IMR-90 (cell line): Measurements from ENCODE around the gene ZFP92. TPM values are rescaled to one million over a fixed set of nuclear protein-coding genes. Genes with fewer than 3 reads are reported as not detected.

Experiments
- ATAC-seq: fragments of 200-7000 bp; cut with Tn5 transposase; 2 replicates; pipeline ENCODE4 v1.9.1; 2020; ENCODE audit warnings: low read depth, mild to moderate bottlenecking, moderate library complexity
- BruUV-seq: library from RNA; stranded (reverse); fragments of 400-500 nt; replicated peaks from 2 replicates; lab custom pipeline; 2021; lab: Mats Ljungman, UMichigan
- CTCF ChIA-PET: fragments of 300-600 bp; formaldehyde crosslinking; extraction: SDS; loops from one replicate; lab custom pipeline; 2021; ENCODE audit warnings: antibody characterized with exemption; lab: Yijun Ruan, JAX
- POLR2A ChIA-PET: fragments of 300-600 bp; sonication (Branson Sonifier 250); formaldehyde crosslinking; loops from one replicate; lab custom pipeline; 2022; ENCODE audit warnings: antibody characterized with exemption; ENCODE audit not compliant: unreplicated experiment; lab: Charles Lee
- DNase-seq: peaks from one replicate; pipeline ENCODE4 v3.0.0; 2013
- H2AFZ ChIP-seq: replicated peaks from 2 replicates; pipeline ENCODE3; 2013; ENCODE audit warnings: low read length, mild to moderate bottlenecking; ENCODE audit not compliant: poor library complexity
- H2AK5ac ChIP-seq: 2 replicates; pipeline ENCODE4 v1.6.1; 2013; ENCODE audit warnings: low read depth, low read length, inconsistent platforms
- H2AK9ac ChIP-seq: replicated peaks from 2 replicates; pipeline ENCODE3; 2013; ENCODE audit warnings: mild to moderate bottlenecking, low read depth, low read length, moderate library complexity; ENCODE audit not compliant: poor library complexity
- H2BK120ac ChIP-seq: 2 replicates; pipeline ENCODE4 v1.6.1; 2013; ENCODE audit warnings: low read depth, low read length, inconsistent platforms
- H2BK15ac ChIP-seq: 3 replicates; pipeline ENCODE4 v1.6.1; 2013; ENCODE audit warnings: low read depth, low read length, inconsistent platforms
- H2BK20ac ChIP-seq: 2 replicates; pipeline ENCODE4 v1.6.1; 2013; ENCODE audit warnings: low read depth, mild to moderate bottlenecking, inconsistent platforms, low read length, moderate library complexity
- H2BK5ac ChIP-seq: 2 replicates; pipeline ENCODE4 v1.6.1; 2013; ENCODE audit warnings: mild to moderate bottlenecking, low read depth, low read length, inconsistent platforms; ENCODE audit not compliant: poor library complexity, severe bottlenecking
- H3K14ac ChIP-seq: replicated peaks from 2 replicates; pipeline ENCODE4 v1.6.1; 2013; ENCODE audit warnings: low read depth, low read length, inconsistent platforms
- H3K18ac ChIP-seq: 2 replicates; pipeline ENCODE4 v1.6.1; 2013; ENCODE audit warnings: low read depth, low read length, control low read depth
- H3K23ac ChIP-seq: 2 replicates; pipeline ENCODE4 v1.6.1; 2013; ENCODE audit warnings: low read depth, low read length, inconsistent platforms
- H3K27ac ChIP-seq: 2 replicates; pipeline ENCODE4 v1.5.1; 2013; ENCODE audit warnings: mild to moderate bottlenecking, control low read depth, low read length; ENCODE audit not compliant: insufficient read depth
- H3K27me3 ChIP-seq: 2 replicates; pipeline ENCODE4 v1.6.1; 2013; ENCODE audit warnings: low read length; ENCODE audit not compliant: control insufficient read depth, insufficient read depth
- H3K36me3 ChIP-seq: 2 replicates; pipeline ENCODE4 v1.6.1; 2013; ENCODE audit warnings: low read length, mixed read lengths; ENCODE audit not compliant: control insufficient read depth, insufficient read depth
- H3K4ac ChIP-seq: 2 replicates; pipeline ENCODE4 v1.6.1; 2013; ENCODE audit warnings: low read depth, low read length, inconsistent platforms
- H3K4me1 ChIP-seq: 2 replicates; pipeline ENCODE4 v1.6.1; 2013; ENCODE audit warnings: low read length, mixed read lengths; ENCODE audit not compliant: control insufficient read depth, insufficient read depth
- H3K4me2 ChIP-seq: 2 replicates; pipeline ENCODE4 v1.6.1; 2013; ENCODE audit warnings: low read depth, mild to moderate bottlenecking, control low read depth, low read length, moderate library complexity
- H3K4me3 ChIP-seq: 2 replicates; pipeline ENCODE4 v1.5.1; 2013; ENCODE audit warnings: low read depth, mild to moderate bottlenecking, control low read depth, low read length, moderate library complexity; ENCODE audit not compliant: insufficient read depth
- H3K56ac ChIP-seq: 2 replicates; pipeline ENCODE4 v1.6.1; 2013; ENCODE audit warnings: low read length, inconsistent platforms; ENCODE audit not compliant: insufficient read depth; ENCODE audit errors: extremely low read depth
- H3K79me1 ChIP-seq, 2 experiments: 2 replicates each; pipeline ENCODE4 v1.6.1; 2013; ENCODE audit warnings: low read length in 2 of 2, inconsistent platforms in 1 of 2, low read depth in 1 of 2
- H3K9ac ChIP-seq: 2 replicates; pipeline ENCODE4 v1.6.1; 2013; ENCODE audit warnings: low read depth, low read length, control low read depth
- H3K9me1 ChIP-seq: 2 replicates; pipeline ENCODE4 v1.6.1; 2013; ENCODE audit warnings: low read length, inconsistent platforms; ENCODE audit not compliant: insufficient read depth
- H3K9me3 ChIP-seq: 2 replicates; pipeline ENCODE4 v1.6.1; 2013; ENCODE audit warnings: low read length; ENCODE audit not compliant: control insufficient read depth, insufficient read depth
- H4K20me1 ChIP-seq: 2 replicates; pipeline ENCODE4 v1.6.1; 2013; ENCODE audit warnings: low read length, inconsistent platforms; ENCODE audit not compliant: insufficient read depth
- H4K5ac ChIP-seq: 2 replicates; pipeline ENCODE4 v1.6.1; 2013; ENCODE audit warnings: mild to moderate bottlenecking, low read depth, low read length, control low read depth
- H4K8ac ChIP-seq, 2 experiments: 2 replicates each; pipeline ENCODE4 v1.6.1; 2013; ENCODE audit warnings: low read depth in 2 of 2, low read length in 2 of 2, control low read depth in 1 of 2, inconsistent platforms in 1 of 2
- H4K91ac ChIP-seq: 2 replicates; pipeline ENCODE4 v1.6.1; 2013; ENCODE audit warnings: low read depth, low read length, inconsistent platforms; ENCODE audit not compliant: insufficient read depth
- CEBPB ChIP-seq: IDR thresholded peaks from 2 replicates; pipeline ENCODE4 v1.6.1; 2012; ENCODE audit warnings: low read depth, low read length, improper control_type of control experiment
- CTCF ChIP-seq: conservative IDR thresholded peaks from 2 replicates; pipeline ENCODE4 v1.5.1; 2012; ENCODE audit warnings: mild to moderate bottlenecking, low read depth, low read length, improper control_type of control experiment
- WGBS, 2 experiments: methylation state at CpG; one replicate each; pipeline versions ENCODE4 v1.1.5 to v1.1.7; 2013; ENCODE audit warnings: missing lambda C conversion rate in 2 of 2; ENCODE audit not compliant: insufficient read length in 1 of 2; ENCODE audit errors: extremely low coverage in 2 of 2; 5-methylcytosine and 5-hydroxymethylcytosine counted together
- dilution Hi-C: fragments of 300-500 bp; cut with HindIII; formaldehyde crosslinking; loops from one replicate; pipeline ENCODE4 v1.14.3; 2018; ENCODE audit warnings: low sequenced_read_pairs; ENCODE audit not compliant: unreplicated experiment
- in situ Hi-C: fragments of 300-500 bp; cut with MboI; formaldehyde crosslinking; loops from 3 replicates; pipeline ENCODE4 v1.14.3; 2019; ENCODE audit warnings: low sequenced_read_pairs, inconsistent platforms, mixed read lengths
- intact Hi-C: fragments of 100-400 bp; cut with micrococcal nuclease; formaldehyde crosslinking; loops from 2 replicates; pipeline ENCODE4 v1.10.0; 2022
- polyA plus RNA-seq, 3 experiments: library from polyadenylated mRNA; depleted of rRNA; stranded (reverse); fragments of >200 nt; gene quantifications; 2 replicates each; pipeline ENCODE4 v1.2.3, GENCODE V29; 2012; ENCODE audit warnings: low replicate concordance in 1 of 3
- total RNA-seq: library from RNA; depleted of rRNA; stranded (reverse); fragments of >200 nt; gene quantifications from 2 replicates; pipeline ENCODE4 v1.2.3, GENCODE V29; 2012

Gene ZFP92
- total and polyA plus RNA-seq, 2 of the 4 experiments (the other 2 are of a cell fraction): under 0.01 to 0.03 TPM

- in situ Hi-C loops: loop anchor here (25.0 kb wide), 1 partner anchor 213 kb away; the partner anchor contains the start of gene MAGEA1
- Histone ChIP-seq H3K36me3 (no peaks in the 10 kb centered on the region), H3K9ac (no peak overlapping the region), H3K79me1 (no peaks in the 10 kb centered on the region), H4K8ac (no peak overlapping the region), H3K4me2 (no peak overlapping the region), H2BK15ac (no peak overlapping the region), H2AK9ac (no peak overlapping the region), H3K18ac (no peak overlapping the region), H4K5ac (no peak overlapping the region), H3K4ac (no peak overlapping the region), H3K4me1 (no peaks in the 10 kb centered on the region), H3K9me3 (no peaks in the 10 kb centered on the region; the same call in 1 of the 2 replicates), H4K20me1 (no peaks in the 10 kb centered on the region), H2AK5ac (no peak overlapping the region), H2BK20ac (no peak overlapping the region), H3K9me1 (no peaks in the 10 kb centered on the region), H3K14ac (no peak overlapping the region), H3K56ac (no peak overlapping the region), H2AFZ (no peak overlapping the region), H2BK5ac (no peak overlapping the region), H4K91ac (no peak overlapping the region), H3K27me3 (no peaks in the 10 kb centered on the region; the same call in 1 of the 2 replicates), H3K27ac (no peak overlapping the region), H3K4me3 (no peak overlapping the region), H2BK120ac (no peak overlapping the region), H3K23ac (no peak overlapping the region)
- ChIA-PET POLR2A (no interaction called here), CTCF (no interaction called here)
- dilution Hi-C loops: no loop called here
- no peak for ATAC-seq
- DNase-seq: no peak
- no TSS peak for BruUV-seq
- WGBS, 2 experiments: 50% methylated on average over 13 of the region's 60 CpGs; no CpG with 5 or more reads in 1 of the 2 experiments
- intact Hi-C loops: no loop called here
- TF ChIP-seq CEBPB: no peak
- TF ChIP-seq CTCF: peak; percentile 56
Measured at GRCh38 chrX:153400146-153401132, 10.8 kb upstream of the ZFP92 start.
